HepG2 (cell line): Measurements from ENCODE around the gene CENPB. TPM values are rescaled to one million over a fixed set of nuclear protein-coding genes. Genes with fewer than 3 reads are reported as not detected.

Source experiments
- ATRX ChIP-seq: sonication (generic); formaldehyde crosslinking; IDR thresholded peaks from 2 replicates; pipeline ENCODE4 v1.4.0; 2020; ENCODE audit warnings: missing genetic modification reagents, borderline replicate concordance
- DNMT3B ChIP-seq: conservative IDR thresholded peaks from 2 replicates; pipeline ENCODE4 v1.6.1; 2016; ENCODE audit warnings: missing biosample characterization, control low read depth
- ELF4 ChIP-seq: sonication (generic); formaldehyde crosslinking; IDR thresholded peaks from 2 replicates; pipeline ENCODE4 v1.5.0; 2020; ENCODE audit warnings: missing genetic modification reagents, mild to moderate bottlenecking, moderate library complexity, borderline replicate concordance
- HOXA5 ChIP-seq: sonication (generic); formaldehyde crosslinking; IDR thresholded peaks from 2 replicates; pipeline ENCODE4 v1.4.0; 2020; ENCODE audit warnings: missing genetic modification reagents
- PPARG ChIP-seq: conservative IDR thresholded peaks from 2 replicates; pipeline ENCODE4 v1.6.1; 2016; ENCODE audit warnings: missing biosample characterization, missing genetic modification reagents
- SNAPC2 ChIP-seq: sonication (generic); formaldehyde crosslinking; IDR thresholded peaks from 2 replicates; pipeline ENCODE4 v1.8.1; 2022; ENCODE audit warnings: mild to moderate bottlenecking, missing genetic modification reagents
- SP1 ChIP-seq, 2 experiments: fragments of 450-650 bp in 1 of 2; sonication (generic) in 1 of 2; formaldehyde crosslinking in 1 of 2; IDR thresholded peaks; 2 replicates each; pipeline versions ENCODE4 v1.4.0 to v1.6.1; 2016 to 2020; ENCODE audit warnings: missing genetic modification reagents in 1 of 2
- ZBTB8A ChIP-seq: sonication (generic); formaldehyde crosslinking; IDR thresholded peaks from 2 replicates; pipeline ENCODE4 v1.4.0; 2020; ENCODE audit warnings: mild to moderate bottlenecking, low read depth, missing genetic modification reagents, borderline replicate concordance
- ZNF350 ChIP-seq: sonication (generic); formaldehyde crosslinking; IDR thresholded peaks from 2 replicates; pipeline ENCODE4 v1.4.0; 2020; ENCODE audit warnings: mild to moderate bottlenecking, low read depth, missing genetic modification reagents, borderline replicate concordance
- ZNF562 ChIP-seq: sonication (generic); formaldehyde crosslinking; IDR thresholded peaks from 2 replicates; pipeline ENCODE4 v1.8.0; 2022; ENCODE audit warnings: missing genetic modification reagents, borderline replicate concordance
- ZNF607 ChIP-seq: sonication (generic); formaldehyde crosslinking; IDR thresholded peaks from 2 replicates; pipeline ENCODE4 v1.5.1; 2020; ENCODE audit warnings: missing genetic modification reagents, mild to moderate bottlenecking, borderline replicate concordance
- ZNF766 ChIP-seq: sonication (generic); formaldehyde crosslinking; IDR thresholded peaks from 2 replicates; pipeline ENCODE4 v1.5.0; 2020; ENCODE audit warnings: missing genetic modification reagents, borderline replicate concordance
- ZNF772 ChIP-seq: sonication (generic); formaldehyde crosslinking; IDR thresholded peaks from 2 replicates; pipeline ENCODE4 v1.5.0; 2020; ENCODE audit warnings: mild to moderate bottlenecking, missing genetic modification reagents
- ZNF816 ChIP-seq: sonication (generic); formaldehyde crosslinking; IDR thresholded peaks from 2 replicates; pipeline ENCODE4 v1.8.0; 2022; ENCODE audit warnings: missing genetic modification reagents, mild to moderate bottlenecking, borderline replicate concordance
- polyA plus RNA-seq, 8 experiments: library from polyadenylated mRNA; depleted of rRNA in 3 of 8; stranded (reverse) in 7 of 8; unstranded in 1 of 8; fragments of >200 nt; fragmentation: Illumina TruSeq in 4 of 8; extraction: Trizol in 4 of 8; gene quantifications; 2 replicates each; pipeline versions ENCODE4 v1.2.1 to v1.2.3, GENCODE V29; 2011 to 2016; ENCODE audit warnings: low read depth in 4 of 8, missing spikeins in 1 of 8, mixed read lengths in 1 of 8; ENCODE audit not compliant: insufficient read depth in 1 of 8
- total RNA-seq, 5 experiments: library from RNA; depleted of rRNA; stranded (reverse); fragments of >200 nt; fragmentation: Illumina TruSeq; extraction: Trizol; gene quantifications; 2 replicates each; pipeline ENCODE4 v1.2.3, GENCODE V29; 2016; ENCODE audit warnings: low read depth in 1 of 5
- TF ChIP-seq, protein P1 (sequence below): sonication (generic); formaldehyde crosslinking; IDR thresholded peaks from 2 replicates; pipeline ENCODE4 v1.4.0; 2020; ENCODE audit warnings: missing genetic modification reagents, borderline replicate concordance
- TF ChIP-seq, protein P2 (sequence below): sonication (generic); formaldehyde crosslinking; conservative IDR thresholded peaks from 2 replicates; pipeline ENCODE4 v1.4.0; 2020; ENCODE audit warnings: missing genetic modification reagents
- TF ChIP-seq, protein P3 (sequence below): IDR thresholded peaks from 2 replicates; pipeline ENCODE4 v1.6.1; 2016; ENCODE audit warnings: missing biosample characterization, missing genetic modification reagents, low read depth
- TF ChIP-seq, protein P4 (sequence below): sonication (generic); formaldehyde crosslinking; IDR thresholded peaks from 2 replicates; pipeline ENCODE4 v1.8.1; 2023; ENCODE audit warnings: missing genetic modification reagents, inconsistent platforms, borderline replicate concordance

The CENPB gene
- total and polyA plus RNA-seq, 2 of the 13 experiments (the other 11 are each of a cell fraction or from before 2014, with no cell fraction given), result 10.4 to 54.5 TPM

DNA sequence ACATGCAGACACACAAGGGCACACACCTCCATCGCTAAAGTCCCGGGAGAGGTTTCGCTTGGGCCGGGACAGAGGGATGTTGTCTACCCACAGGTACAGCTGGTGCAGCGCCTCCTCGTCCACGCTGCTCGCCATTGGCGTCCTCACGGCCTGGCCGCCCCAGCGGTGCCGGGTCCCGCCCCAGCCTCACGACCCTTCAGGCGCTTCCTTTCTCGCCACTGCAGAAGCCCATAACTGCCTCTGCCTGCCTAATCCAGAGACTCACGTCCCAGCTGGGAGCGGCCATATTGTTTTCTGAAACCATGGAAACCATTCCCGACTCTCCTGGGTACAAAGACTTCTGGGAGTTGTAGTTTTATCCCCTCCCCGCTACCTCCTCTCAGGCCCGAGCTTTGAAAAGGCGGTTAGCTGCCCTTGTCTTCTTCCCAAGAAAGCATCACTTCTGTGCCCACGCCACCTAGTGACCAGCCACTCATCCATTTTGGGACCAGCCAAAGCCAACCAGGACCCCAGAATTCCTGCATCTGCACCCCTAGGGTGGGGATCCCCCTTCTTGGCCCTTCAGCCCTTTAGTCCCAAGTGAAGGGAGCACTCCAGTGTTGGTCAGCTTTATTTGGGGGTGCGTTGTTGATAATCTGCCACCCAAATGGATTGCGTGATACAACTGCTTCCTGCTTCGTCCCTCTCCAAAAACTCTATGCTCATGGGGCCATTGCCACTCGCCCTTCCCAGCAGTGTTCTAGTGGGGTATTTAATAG lies 5.2 kb downstream of the CENPB start, which contains the start of gene SPEF1 (continued):
- TF ChIP-seq HOXA5 (CRISPR knock-in tag), result no peak
- TF ChIP-seq ZBTB8A (CRISPR knock-in tag), result no peak
- no peak for TF ChIP-seq ELF4
- TF ChIP-seq ZNF562 (CRISPR knock-in tag), result no peak
- peak; percentile 85 for TF ChIP-seq DNMT3B (CRISPR knock-in tag)
- no peak for TF ChIP-seq ATRX
- TF ChIP-seq, protein P1, sequence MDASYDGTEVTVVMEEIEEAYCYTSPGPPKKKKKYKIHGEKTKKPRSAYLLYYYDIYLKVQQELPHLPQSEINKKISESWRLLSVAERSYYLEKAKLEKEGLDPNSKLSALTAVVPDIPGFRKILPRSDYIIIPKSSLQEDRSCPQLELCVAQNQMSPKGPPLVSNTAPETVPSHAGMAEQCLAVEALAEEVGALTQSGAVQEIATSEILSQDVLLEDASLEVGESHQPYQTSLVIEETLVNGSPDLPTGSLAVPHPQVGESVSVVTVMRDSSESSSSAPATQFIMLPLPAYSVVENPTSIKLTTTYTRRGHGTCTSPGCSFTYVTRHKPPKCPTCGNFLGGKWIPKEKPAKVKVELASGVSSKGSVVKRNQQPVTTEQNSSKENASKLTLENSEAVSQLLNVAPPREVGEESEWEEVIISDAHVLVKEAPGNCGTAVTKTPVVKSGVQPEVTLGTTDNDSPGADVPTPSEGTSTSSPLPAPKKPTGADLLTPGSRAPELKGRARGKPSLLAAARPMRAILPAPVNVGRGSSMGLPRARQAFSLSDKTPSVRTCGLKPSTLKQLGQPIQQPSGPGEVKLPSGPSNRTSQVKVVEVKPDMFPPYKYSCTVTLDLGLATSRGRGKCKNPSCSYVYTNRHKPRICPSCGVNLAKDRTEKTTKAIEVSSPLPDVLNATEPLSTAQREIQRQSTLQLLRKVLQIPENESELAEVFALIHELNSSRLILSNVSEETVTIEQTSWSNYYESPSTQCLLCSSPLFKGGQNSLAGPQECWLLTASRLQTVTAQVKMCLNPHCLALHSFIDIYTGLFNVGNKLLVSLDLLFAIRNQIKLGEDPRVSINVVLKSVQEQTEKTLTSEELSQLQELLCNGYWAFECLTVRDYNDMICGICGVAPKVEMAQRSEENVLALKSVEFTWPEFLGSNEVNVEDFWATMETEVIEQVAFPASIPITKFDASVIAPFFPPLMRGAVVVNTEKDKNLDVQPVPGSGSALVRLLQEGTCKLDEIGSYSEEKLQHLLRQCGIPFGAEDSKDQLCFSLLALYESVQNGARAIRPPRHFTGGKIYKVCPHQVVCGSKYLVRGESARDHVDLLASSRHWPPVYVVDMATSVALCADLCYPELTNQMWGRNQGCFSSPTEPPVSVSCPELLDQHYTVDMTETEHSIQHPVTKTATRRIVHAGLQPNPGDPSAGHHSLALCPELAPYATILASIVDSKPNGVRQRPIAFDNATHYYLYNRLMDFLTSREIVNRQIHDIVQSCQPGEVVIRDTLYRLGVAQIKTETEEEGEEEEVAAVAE (CRISPR knock-in tag), result peak; percentile 94; the same call in 1 of the 2 replicates
- no peak for TF ChIP-seq ZNF816 (CRISPR knock-in tag)
- TF ChIP-seq ZNF350 (CRISPR knock-in tag), result peak; percentile 84
- no peak for TF ChIP-seq ZNF766
- no peak for TF ChIP-seq SNAPC2 (CRISPR knock-in tag)
- TF ChIP-seq ZNF772 (CRISPR knock-in tag), result peak; percentile 11; the same call in 1 of the 2 replicates
- TF ChIP-seq ZNF607, result peak; percentile 85
- no peak for TF ChIP-seq SP1 (IDR thresholded peaks at IDR 0.05)
- no peak for TF ChIP-seq SP1 (CRISPR knock-in tag; IDR thresholded peaks at IDR 0.05)
- peak; percentile 12; the same call in 1 of the 2 replicates for TF ChIP-seq PPARG
- TF ChIP-seq, protein P2, sequence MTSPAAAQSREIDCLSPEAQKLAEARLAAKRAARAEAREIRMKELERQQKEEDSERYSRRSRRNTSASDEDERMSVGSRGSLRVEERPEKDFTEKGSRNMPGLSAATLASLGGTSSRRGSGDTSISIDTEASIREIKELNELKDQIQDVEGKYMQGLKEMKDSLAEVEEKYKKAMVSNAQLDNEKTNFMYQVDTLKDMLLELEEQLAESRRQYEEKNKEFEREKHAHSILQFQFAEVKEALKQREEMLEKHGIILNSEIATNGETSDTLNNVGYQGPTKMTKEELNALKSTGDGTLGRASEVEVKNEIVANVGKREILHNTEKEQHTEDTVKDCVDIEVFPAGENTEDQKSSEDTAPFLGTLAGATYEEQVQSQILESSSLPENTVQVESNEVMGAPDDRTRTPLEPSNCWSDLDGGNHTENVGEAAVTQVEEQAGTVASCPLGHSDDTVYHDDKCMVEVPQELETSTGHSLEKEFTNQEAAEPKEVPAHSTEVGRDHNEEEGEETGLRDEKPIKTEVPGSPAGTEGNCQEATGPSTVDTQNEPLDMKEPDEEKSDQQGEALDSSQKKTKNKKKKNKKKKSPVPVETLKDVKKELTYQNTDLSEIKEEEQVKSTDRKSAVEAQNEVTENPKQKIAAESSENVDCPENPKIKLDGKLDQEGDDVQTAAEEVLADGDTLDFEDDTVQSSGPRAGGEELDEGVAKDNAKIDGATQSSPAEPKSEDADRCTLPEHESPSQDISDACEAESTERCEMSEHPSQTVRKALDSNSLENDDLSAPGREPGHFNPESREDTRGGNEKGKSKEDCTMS (CRISPR knock-in tag), result no peak
- TF ChIP-seq, protein P3, sequence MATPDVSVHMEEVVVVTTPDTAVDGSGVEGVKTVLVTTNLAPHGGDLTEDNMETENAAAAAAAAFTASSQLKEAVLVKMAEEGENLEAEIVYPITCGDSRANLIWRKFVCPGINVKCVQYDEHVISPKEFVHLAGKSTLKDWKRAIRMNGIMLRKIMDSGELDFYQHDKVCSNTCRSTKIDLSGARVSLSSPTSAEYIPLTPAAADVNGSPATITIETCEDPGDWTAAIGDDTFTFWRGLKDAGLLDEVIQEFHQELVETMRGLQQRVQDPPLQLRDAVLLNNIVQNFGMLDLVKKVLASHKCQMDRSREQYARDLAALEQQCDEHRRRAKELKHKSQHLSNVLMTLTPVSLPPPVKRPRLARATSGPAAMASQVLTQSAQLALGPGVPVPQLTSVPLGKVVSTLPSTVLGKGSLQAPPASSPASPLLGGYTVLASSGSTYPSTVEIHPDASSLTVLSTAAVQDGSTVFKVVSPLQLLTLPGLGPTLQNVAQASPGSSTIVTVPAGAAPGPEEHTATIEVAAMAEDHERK (CRISPR knock-in tag), result no peak
- TF ChIP-seq, protein P4, sequence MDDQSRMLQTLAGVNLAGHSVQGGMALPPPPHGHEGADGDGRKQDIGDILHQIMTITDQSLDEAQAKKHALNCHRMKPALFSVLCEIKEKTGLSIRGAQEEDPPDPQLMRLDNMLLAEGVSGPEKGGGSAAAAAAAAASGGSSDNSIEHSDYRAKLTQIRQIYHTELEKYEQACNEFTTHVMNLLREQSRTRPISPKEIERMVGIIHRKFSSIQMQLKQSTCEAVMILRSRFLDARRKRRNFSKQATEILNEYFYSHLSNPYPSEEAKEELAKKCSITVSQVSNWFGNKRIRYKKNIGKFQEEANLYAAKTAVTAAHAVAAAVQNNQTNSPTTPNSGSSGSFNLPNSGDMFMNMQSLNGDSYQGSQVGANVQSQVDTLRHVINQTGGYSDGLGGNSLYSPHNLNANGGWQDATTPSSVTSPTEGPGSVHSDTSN (CRISPR knock-in tag), result no peak
